GM18868 (cell line): Measurements from ENCODE around the gene TTL.
"Not testable (repeated sequence)": the region's sequence is repeated elsewhere in the genome, so short reads cannot be mapped to it uniquely, and the experiment has no call there.

Source experiments
- ATAC-seq: cut with Tn5 transposase; IDR thresholded peaks from one replicate; pipeline ENCODE4 v1.9.1; 2021; ENCODE audit warnings: mild to moderate bottlenecking, moderate library complexity; ENCODE audit not compliant: unreplicated experiment

TTL gene

DNA sequence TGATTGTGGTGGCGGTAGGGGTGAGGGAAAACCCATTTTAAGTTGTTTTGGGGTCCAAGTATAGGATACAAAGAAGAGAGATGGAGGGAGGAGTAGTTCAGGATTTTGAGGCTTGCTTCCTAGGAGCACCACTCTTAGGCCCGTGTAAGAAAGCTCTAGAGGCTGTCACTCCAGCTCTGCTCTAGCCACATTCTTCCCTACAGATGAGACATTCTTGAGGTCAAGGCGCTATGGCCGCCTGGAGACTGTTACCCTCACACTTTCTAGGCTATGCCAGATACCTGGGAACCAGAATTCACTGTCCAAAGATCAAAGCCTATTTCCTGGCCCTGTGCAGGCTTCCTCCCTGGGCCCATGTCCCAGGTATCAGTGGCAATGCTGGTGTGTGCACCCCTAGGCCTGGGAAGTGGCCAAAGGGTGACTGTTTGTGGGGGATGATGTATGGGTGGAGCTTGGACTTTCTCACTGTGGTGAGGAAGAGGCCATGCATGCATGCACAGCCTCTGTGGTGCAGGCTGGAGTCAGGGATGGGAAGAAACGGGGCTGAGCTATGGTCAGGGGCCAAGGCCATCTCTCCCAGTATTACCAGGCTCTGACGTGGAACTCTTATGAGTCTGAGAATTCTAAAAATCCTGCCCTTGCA lies 7.0 kb upstream of the TTL start:
- no peak for ATAC-seq

DNA sequence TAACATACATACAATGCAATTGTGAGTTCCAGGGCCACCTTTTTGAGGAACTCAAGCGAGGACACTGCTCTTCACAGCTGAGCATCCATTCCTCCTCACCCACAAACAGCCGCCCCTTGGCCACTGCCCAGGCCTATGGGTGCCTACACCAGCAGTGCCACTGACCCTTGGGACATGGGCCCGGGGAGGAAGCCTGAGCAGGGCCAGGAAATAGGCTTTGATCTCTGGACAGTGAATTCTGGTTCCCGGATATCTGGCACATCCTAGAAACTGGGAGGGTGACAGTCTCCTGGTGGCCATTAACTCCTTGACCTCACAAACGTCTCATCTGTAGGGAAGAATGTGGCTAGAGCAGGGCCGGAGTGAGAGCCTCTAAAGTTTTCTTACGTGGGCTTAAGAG lies 5.5 kb upstream of the TTL start:
- ATAC-seq = no peak

DNA sequence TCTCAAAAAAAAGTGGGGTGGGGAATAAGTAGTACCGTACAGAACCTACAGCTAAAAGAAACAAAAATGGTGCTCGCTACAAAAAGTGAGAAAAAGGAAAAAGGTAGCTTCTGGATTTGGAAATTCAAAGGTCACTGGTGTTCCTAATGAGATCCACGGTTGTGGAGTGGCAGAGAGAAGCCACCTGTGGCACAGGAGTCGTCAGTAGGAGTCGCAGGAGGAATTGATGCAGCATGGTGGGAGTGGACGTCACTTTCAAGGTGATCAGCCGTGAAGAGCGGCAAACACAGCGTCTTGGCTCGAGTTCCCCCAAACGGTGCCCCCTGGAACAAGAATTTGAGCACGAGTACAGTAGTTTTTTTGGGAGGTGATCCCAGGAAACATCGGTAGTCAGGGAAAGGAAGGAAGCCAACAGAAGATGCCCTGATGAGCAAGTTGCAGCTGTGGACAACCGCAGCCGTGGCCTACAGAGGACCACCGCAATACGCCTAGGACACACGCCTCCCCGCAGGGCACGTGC lies 1.4 kb upstream of the TTL start:
- no peak for ATAC-seq

DNA sequence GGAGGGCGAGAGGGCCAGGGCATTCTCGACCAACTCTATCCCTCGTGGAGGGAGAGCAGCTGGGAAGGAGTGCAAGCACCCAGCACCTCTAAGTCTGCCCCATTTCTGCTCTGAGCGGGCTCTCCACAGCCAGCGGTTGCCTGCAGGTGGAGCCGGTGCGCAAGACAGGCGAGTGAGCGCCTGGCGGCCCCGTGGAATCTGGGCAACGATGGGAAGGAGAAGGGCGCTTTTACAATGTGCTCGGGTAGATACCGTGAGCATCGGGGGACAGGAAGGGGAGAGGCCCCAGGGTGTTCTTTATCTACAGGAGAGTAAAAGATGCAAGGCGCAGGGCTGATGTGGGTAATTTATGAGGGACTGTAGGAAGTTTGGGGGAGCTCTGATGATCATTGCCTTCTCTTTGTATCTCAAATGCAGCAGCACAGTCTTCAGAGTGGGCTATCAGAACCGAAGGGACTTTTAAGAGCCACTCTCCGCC lies 867 bp upstream of the TTL start:
- ATAC-seq = peak; percentile 69

DNA sequence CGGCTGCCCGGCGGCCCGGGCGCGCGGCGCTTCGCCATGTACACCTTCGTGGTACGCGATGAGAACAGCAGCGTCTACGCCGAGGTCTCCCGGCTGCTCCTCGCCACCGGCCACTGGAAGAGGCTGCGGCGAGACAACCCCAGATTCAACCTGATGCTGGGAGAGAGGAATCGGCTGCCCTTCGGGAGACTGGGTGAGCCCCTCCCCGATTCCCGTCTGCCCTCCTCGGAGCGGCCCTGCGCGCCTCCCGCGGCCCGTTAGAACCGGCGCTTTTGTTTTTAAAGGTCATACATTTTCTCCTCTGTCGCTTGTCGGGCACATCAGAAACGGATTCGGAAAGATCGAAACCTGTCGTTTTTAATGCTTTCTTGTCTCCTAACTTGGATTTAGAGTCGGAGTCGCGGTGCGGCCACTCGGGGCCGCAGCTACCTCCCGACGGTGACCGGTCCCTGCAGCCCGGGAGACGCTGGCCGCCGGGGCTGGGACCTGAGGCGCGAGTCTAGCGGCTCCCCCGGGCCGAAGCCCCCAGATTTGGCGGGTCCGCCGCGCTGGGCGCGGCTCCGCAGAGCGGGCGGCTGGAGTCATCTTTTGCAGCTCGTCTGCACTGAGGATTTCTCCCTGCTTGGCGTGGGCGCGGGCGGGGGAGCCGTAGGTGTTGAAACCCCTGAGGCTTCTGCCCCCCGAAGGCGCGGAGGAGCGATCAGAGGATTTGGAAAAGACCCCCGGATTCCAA lies 519 bp downstream of the TTL start:
- peak; percentile 34 for ATAC-seq

DNA sequence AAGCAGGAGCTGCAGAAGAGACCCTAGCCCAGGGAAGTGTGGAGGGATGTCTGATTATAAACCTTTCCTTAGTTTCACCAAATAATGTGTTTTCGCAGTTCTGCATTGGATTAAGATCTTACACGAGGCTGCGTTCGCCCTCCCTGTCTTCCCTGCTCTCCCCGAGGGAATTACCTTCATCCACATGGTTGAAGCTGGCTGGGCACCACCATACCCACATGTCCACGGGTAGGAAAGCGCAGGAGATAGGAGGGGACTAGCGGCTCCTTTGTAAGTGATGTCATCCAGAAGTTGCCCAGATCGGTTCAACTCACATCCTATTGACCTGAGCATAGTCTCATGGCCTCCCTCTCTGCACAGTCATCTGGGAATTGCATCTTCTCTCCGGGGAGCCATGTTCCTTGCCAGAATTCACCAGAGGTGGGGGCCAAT lies 1.1 kb downstream of the TTL start:
- ATAC-seq = no peak

DNA sequence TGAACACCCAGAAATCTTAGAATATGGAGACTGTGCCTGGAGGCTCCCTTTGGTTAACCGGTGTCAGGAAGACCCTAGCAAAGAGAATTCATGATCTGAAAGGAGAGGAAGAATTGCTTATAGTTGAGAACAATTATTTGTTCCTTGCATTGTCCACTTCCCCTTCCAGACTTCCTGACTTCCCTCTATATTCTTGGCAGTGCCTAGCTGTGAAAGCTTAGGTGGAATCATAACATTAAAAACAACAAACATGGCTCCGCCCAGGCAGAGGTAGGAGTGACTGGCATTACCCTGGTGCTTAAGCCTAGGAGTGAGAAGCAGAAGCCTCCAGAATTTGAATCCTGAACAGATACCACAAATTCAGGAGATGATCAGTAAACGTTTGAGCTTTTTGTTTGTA lies 1.9 kb downstream of the TTL start:
- no peak for ATAC-seq

DNA sequence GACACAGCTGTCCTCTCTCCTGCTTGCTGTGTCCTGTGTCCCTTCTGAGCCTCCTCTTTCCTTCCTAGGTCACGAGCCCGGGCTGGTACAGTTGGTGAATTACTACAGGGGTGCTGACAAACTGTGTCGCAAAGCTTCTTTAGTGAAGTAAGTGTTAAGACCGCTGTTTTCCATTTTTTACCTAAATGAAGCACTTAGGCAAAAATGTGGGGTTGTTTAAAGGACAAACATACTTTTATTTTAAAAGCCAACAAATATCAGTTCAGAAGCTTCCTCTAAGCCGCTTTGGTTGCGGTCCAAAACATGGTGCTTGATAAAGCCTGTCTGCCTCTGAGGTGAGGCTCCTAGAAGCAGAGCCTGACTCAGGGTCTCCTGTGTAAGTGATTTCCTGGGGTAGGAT lies 3.9 kb downstream of the TTL start:
- ATAC-seq = no peak

DNA sequence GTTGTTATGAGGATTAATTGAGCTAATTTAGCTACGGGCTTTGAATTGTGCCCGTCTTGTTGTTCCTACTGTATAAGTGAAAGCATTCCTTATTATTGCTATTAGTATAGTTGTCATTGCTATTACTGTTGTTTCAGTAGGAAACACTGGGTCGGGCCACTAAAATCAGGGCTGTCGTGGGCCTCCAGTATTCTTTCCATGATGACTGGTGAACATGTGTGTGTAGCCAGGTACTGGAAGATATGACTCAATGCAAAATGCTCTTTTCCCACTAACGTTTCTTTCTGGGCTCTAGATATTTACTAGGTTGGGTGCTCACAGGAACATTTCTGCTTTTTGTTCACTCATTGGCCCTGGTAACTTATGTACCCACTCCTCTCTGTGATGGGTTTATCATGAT lies 4.9 kb downstream of the TTL start:
- ATAC-seq = no peak

DNA sequence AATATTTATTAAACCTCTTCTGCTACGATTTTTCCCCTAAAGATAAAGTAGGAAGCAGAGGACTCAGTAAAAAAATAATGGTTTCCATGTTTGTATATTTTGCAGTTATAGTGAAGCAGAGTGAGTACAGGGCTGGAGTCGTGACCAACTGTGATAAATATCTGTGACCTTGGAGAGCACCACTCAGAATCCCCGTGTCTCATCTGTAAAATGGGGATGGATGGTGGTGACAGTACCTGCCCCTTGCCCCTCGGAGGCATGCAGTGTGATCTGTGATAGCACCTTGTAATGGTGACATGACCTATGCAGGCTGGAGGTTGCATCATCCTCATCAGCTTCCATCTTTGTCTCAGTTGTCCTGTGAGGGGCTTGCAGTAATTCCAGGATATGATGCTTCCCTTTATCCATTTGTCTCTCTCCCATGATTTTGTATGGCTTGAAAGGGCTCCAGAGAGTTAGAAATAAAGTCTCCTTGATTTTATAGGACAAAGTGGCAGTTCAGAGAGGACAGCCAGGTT lies 5.5 kb downstream of the TTL start:
- ATAC-seq = no peak

DNA sequence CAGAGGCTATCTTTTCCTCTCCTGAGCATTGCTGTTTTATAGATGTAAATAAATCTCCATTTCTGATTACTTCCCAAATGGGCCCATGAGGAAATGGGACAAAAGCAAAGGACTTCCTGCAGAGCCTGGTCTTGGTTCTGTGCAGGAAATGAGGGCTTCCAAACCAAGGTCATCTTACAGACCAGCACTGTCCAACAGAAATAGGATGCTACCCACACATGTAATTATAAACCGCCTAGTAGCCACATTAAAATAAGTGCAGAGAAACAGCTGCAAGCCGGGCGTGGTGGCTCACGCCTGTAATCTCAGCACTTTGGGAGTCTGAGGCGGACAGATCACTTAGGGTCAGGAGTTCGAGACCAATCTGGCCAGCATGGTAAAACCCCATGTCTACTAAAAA lies 6.2 kb downstream of the TTL start:
- ATAC-seq = no peak

DNA sequence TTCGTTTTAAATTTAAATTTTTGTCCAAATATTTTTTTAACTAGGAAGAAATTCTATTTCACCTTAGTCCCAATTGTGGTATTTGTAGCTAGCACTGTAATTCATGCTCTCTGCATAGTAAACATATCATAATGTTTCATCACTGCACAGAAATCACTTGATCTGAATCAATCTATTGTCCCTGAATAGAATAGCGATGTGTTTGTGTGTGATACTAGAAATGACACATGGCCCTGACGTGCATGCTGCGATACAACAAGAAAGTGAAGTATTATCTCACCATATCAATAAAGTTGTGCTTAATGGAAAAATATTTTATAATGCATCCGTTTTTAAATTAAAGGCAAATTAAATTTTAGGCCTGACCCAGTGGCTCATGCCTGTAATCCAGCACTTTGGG lies 10.0 kb downstream of the TTL start:
- no peak for ATAC-seq

DNA sequence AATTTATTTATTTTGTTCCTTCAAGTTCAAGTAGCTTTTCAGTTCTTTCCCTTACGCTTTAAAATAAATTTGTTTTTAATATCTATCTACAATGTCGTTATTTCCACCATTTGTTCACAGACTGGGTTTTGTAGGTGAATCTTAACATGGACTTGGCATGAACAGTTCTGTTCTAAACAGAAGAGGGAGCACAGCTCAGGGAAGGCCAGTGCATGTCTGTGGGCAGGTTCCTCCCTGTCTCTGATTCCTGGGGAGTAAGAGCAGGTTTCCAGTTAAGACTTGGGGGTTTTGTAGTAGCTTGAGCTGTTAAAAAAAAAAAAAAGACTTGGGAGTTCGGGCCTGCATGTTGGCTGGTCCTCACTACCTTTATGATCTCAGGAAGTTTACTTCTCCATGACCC lies 11.1 kb downstream of the TTL start:
- ATAC-seq = no peak

DNA sequence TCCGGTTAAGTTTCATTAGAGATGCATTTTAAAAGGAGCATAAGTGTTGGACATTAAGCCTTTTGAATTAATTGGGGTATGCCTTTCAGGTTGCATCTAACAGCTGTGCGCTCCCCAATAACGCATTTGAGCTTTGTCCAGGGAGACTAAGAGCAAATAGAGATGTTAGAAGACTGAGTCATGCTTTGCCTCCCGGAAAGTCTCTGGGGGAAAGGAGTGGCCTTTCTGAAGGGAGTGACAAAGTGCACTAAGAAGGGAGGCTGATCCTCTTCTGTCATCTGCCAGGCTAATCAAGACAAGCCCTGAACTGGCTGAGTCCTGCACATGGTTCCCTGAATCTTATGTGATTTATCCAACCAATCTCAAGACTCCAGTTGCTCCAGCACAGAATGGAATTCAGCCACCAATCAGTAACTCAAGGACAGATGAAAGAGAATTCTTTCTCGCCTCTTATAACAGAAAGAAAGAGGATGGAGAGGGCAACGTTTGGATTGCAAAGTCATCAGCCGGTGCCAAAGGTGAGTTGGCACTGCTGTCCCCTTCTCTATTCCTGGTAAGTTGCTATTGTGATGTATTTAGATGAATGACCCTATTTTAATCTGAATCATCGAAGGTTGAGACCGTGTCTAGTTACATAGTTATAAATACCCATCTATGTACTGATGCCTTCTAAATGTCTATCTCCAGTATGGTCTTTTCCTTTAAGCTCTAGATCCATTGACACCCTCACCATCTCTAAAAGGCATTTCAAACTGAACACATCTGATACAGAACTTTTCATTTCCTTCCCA lies 12.1 kb downstream of the TTL start:
- ATAC-seq = no peak

DNA sequence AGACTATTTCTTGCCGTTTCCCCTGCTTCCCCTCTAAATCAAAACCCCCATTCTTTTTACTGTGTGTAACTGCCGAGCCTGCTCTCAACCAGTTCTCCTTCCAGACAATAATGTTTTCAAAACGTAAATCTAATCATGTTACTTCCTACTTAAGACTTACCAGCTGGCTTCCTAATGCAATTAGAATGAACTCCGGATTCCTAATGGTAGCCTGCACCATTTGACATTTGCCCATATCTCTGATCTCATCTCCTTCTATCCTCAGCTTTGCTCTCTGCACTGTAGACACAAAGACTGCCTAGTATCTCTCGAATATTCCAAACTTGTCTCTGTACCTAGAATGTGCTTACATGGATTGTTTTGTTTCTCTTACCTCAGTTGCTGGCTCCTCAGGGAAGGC lies 12.9 kb downstream of the TTL start:
- no peak for ATAC-seq

DNA sequence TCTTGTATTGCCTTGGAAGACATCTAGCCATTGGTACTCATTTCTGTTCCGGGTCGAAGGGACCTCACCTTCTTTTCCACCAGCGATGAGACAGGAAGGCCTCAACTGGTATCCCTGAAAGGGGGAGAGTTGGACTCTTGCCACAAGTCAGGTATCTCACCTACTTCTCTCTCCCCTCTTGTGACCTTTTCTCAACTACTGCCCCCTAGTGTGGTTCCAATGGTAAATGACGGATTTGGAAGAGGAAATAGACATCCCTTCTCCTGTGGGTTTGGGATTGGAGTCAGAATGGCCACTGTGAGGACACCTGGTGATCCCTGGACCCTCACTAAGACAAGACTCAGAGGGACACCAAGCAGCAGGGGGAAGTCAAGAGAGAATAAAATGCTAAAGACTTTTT lies 13.9 kb downstream of the TTL start:
- not testable (repeated sequence) for ATAC-seq

DNA sequence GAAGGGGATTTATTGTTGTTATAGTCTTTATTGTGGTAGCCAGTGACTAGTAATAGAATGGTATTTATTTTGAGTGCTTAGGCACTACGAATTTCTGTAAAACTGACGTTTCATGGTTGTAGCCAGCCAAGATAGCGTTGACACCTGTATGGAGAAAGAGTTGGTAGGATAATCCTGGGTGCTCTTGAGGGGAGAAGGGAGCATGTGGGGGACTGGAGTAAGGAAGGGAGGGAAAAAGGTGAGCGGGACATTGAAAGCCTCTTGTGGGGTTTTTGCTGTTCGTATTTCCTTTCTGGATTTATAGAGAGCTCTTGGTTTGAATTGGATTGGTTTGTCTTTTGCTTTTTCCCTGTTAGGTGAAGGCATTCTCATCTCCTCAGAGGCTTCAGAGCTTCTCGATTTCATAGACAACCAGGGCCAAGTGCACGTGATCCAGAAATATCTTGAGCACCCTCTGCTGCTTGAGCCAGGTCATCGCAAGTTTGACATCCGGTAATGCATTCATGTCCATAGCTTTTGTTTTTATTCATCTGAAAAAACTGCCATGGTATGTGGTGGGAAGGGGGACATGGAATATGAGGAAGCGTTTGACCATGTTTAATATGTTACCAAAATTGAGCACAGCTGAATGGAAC lies 19.0 kb downstream of the TTL start:
- ATAC-seq = peak; percentile 41

DNA sequence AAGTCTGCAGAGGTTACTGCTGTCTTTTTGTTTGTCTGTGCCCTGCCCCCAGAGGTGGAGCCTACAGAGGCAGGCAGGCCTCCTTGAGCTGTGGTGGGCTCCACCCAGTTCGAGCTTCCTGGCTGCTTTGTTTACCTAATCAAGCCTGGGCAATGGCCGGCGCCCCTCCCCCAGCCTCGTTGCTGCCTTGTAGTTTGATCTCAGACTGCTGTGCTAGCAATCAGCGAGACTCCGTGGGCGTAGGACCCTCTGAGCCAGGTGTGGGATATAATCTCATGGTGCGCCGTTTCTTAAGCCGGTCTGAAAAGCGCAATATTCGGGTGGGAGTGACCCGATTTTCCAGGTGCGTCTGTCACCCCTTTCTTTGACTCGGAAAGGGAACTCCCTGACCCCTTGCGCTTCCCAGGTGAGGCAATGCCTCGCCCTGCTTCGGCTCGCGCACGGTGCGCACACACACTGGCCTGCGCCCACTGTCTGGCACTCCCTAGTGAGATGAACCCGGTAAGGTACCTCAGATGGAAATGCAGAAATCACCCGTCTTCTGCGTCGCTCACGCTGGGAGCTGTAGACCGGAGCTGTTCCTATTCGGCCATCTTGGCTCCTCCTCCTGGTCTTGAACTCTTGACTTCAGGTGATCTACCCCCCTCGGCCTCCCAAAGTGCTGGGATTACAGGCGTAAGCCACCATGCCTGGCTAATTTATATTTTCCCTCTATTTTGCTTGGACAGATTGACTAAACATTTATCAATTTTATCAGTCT lies 27.5 kb downstream of the TTL start:
- not testable (repeated sequence) for ATAC-seq

DNA sequence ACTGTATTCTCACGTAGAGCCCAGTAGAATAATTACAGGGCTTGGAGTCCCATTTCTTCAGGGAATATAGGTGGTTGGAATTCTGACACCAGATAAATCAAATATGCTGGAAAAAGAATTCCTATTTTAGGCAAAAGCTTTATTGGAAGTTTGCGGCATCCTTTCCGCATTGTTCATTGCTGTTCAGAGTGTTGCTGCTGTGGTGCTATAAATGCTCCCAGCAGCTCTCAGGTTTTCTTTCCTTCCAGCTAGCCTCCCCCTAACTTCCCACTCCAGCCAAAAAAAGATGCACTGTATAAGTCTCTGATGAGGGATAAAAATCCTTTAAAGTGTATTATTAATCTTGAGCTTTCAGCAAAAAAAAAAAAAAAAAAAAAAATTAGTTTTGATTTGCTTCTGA lies 34.8 kb downstream of the TTL start:
- ATAC-seq = no peak

DNA sequence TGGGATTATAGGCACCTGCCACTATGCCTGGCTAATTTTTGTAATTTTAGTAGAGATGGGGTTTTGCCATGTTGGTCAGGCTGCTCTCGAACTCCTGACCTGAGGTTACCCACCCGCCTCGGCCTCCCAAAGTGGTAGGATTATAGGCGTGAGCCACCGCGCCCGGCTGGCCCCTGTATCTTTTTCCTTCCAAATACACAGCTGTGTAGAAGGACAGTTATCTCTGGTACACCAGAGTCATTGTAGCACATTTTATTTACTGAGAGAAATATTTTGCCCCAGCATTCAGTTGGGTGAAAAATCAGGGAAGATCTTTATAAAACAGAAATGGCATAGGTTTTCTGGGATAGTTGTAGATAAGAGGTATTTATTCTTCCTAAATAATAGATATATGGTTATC lies 36.9 kb downstream of the TTL start:
- no peak for ATAC-seq
